ENCODE results near the gene ACR.
A peak's percentile ranks its signal among the peaks of the same experiment; 100 is the strongest.

The ACR gene

DNA sequence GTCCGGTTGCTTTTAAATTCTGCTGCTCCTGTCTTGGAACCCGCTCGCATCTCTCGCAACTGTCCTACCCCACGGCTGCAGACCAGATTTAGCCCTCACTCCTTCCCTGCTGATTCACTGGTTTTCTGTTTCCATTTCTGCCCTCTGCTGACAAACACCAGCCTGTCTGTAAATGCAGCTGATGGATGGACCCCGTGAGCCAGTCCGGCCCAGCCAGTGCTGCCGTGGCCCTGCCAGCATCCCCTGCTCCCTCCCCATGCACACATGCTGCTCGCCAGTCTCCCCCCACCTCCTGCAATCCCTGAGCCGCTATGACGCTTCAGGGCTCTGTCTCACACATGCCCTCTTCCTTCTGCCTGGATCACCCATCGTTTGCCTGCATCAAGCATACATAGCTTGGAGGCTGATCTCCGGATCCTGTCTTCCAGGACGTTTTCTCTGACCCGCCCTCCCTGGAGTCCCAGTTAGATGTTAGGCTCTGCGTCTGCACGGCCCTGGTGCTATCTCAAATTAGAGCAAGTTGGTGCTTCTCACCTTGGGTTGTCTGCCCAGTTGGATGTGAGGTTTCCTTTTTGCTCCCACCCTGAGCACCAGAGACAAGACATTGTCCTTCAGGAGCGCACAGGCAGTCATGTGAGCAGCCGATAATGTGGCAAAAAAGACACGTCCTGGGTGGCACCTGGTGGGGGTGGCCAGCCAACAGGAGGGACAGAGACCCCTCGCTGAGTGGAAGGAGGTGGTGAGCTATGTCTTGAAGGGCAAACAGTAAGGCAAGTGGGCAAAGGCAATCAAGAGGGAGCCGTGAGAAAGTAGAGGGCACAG, 4.3 kb upstream of the ACR start:
- H2AFZ ChIP-seq (ENCODE audit: low read length), result peak overlapping the region; percentile 78
- DNase-seq, result peak; percentile 73
- no peaks in the 10 kb centered on the region for H3K9me3 ChIP-seq (replicated peaks; ENCODE audit: insufficient read depth, low read length)
- no peaks in the 10 kb centered on the region for H3K9me2 ChIP-seq (replicated peaks; ENCODE audit: insufficient read depth, low read length)
- peaks cover 33% of the 10 kb centered on the region for H3F3A ChIP-seq (ENCODE audit: insufficient read depth, low read length)
- H3K36me3 ChIP-seq (replicated peaks; ENCODE audit: insufficient read depth, low read length), result no peaks in the 10 kb centered on the region
- no peaks in the 10 kb centered on the region for H4K20me1 ChIP-seq (ENCODE audit: insufficient read depth, low read length)
- H3K27ac ChIP-seq (ENCODE audit: low read length), result peak overlapping the region; percentile 81
- H3K4me2 ChIP-seq (ENCODE audit: low read depth, low read length), result peak overlapping the region; percentile 95
- H3K9ac ChIP-seq (ENCODE audit: low read length), result peak overlapping the region; percentile 45; the same call in 1 of the 2 replicates
- no peaks in the 10 kb centered on the region for H3K27me3 ChIP-seq (replicated peaks; ENCODE audit: insufficient read depth, low read length)
- peak overlapping the region; percentile 48 for H3K4me3 ChIP-seq (ENCODE audit: low read length)
- no peaks in the 10 kb centered on the region for H3K79me2 ChIP-seq (ENCODE audit: low read length)
- peaks cover 43% of the 10 kb centered on the region for H3K4me1 ChIP-seq (ENCODE audit: low read length)
- TF ChIP-seq, protein P1, sequence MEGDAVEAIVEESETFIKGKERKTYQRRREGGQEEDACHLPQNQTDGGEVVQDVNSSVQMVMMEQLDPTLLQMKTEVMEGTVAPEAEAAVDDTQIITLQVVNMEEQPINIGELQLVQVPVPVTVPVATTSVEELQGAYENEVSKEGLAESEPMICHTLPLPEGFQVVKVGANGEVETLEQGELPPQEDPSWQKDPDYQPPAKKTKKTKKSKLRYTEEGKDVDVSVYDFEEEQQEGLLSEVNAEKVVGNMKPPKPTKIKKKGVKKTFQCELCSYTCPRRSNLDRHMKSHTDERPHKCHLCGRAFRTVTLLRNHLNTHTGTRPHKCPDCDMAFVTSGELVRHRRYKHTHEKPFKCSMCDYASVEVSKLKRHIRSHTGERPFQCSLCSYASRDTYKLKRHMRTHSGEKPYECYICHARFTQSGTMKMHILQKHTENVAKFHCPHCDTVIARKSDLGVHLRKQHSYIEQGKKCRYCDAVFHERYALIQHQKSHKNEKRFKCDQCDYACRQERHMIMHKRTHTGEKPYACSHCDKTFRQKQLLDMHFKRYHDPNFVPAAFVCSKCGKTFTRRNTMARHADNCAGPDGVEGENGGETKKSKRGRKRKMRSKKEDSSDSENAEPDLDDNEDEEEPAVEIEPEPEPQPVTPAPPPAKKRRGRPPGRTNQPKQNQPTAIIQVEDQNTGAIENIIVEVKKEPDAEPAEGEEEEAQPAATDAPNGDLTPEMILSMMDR (IDR thresholded peaks at IDR 0.05; ENCODE audit: low read length), result peak; percentile 26
- TF ChIP-seq EZH2 (optimal IDR thresholded peaks at IDR 0.05; ENCODE audit: low read depth, low read length) (no peak), EZH2phosphoT487 (IDR thresholded peaks at IDR 0.05; ENCODE audit: low read length) (no peak)

DNA sequence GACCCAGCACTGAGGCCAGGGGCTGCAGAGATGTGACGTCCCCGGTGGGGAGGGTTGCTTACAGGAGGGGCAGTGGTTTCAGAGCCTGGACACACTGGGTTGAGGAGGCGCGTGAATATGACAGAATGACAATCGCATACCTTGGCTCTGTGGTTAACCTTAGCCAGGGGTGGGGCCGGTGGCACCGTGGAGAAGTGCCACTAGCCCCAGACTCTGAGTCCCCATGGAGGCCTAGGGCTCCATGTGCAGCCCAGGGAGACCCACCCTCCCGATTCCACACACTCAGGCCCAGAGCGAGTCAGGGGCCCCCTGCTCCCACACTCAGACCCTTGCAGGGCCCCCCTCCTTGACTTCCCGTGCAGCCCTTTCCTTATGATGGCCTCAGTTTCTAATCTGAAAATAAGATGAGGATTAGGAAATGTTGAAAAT, 3.6 kb upstream of the ACR start:
- peaks cover 29% of the 10 kb centered on the region for H3F3A ChIP-seq (ENCODE audit: insufficient read depth, low read length)
- H3K9ac ChIP-seq (ENCODE audit: low read length), result no peak overlapping the region
- no peaks in the 10 kb centered on the region for H3K27me3 ChIP-seq (replicated peaks; ENCODE audit: insufficient read depth, low read length)
- no peaks in the 10 kb centered on the region for H3K9me3 ChIP-seq (replicated peaks; ENCODE audit: insufficient read depth, low read length)
- peaks cover 38% of the 10 kb centered on the region for H3K4me1 ChIP-seq (ENCODE audit: low read length)
- H3K36me3 ChIP-seq (replicated peaks; ENCODE audit: insufficient read depth, low read length), result no peaks in the 10 kb centered on the region
- peak overlapping the region; percentile 78 for H2AFZ ChIP-seq (ENCODE audit: low read length)
- no peak overlapping the region for H3K4me3 ChIP-seq (ENCODE audit: low read length)
- H4K20me1 ChIP-seq (ENCODE audit: insufficient read depth, low read length), result no peaks in the 10 kb centered on the region
- no peak for DNase-seq
- no peaks in the 10 kb centered on the region for H3K9me2 ChIP-seq (replicated peaks; ENCODE audit: insufficient read depth, low read length)
- no peak for TF ChIP-seq EZH2phosphoT487 (IDR thresholded peaks at IDR 0.05; ENCODE audit: low read length)
- no peak for TF ChIP-seq EZH2 (optimal IDR thresholded peaks at IDR 0.05; ENCODE audit: low read depth, low read length)
- TF ChIP-seq, protein P1 (IDR thresholded peaks at IDR 0.05; ENCODE audit: low read length), result no peak
- H3K27ac ChIP-seq (ENCODE audit: low read length), result peak overlapping the region; percentile 81
- H3K4me2 ChIP-seq (ENCODE audit: low read depth, low read length), result peak overlapping the region; percentile 95
- no peaks in the 10 kb centered on the region for H3K79me2 ChIP-seq (ENCODE audit: low read length)

DNA sequence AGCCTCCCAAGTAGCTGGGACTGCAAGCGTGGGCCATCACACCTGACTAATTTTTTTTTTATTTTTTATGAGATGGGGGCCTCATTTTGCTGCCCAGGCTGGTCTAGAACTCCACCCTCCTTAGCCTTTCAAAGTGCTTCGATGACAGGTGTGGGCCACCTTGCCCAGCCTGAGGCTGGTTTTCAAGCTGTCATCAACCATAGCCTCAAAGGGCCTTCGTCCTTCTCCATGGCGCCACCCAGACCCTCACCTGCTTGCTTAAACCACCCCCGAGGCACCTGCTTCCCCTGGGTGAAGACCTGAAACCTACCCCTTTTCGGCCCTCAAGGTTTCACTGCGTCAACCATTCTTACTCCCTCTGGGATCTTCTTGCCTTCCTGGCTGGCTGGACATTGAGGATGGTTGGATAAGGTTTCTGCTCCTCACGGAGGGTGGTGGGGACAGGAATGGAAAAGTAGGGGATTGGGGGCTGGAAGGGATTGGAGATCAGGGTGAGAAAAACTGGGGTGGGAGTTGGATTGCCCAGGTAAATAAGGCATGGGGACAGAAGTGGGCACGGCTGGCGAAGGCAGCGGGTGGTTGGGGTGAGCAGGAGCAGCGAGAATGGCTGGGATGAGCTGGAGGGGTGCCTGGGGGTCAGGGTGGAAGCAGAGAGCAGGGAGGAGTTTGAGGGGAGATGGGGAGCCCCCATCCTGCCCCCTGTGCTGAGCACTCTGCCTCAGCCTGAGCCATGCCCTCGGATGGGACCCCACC, 2.8 kb upstream of the ACR start:
- no peak for DNase-seq
- TF ChIP-seq EZH2phosphoT487 (IDR thresholded peaks at IDR 0.05; ENCODE audit: low read length) (no peak), EZH2 (optimal IDR thresholded peaks at IDR 0.05; ENCODE audit: low read depth, low read length) (no peak)
- TF ChIP-seq, protein P1 (IDR thresholded peaks at IDR 0.05; ENCODE audit: low read length), result no peak
- no peak overlapping the region for H3K9ac ChIP-seq (ENCODE audit: low read length)
- peaks cover 30% of the 10 kb centered on the region for H3K4me1 ChIP-seq (ENCODE audit: low read length)
- H3K4me2 ChIP-seq (ENCODE audit: low read depth, low read length), result no peak overlapping the region
- H3K79me2 ChIP-seq (ENCODE audit: low read length), result no peaks in the 10 kb centered on the region
- no peaks in the 10 kb centered on the region for H3K9me2 ChIP-seq (replicated peaks; ENCODE audit: insufficient read depth, low read length)
- H3K27me3 ChIP-seq (replicated peaks; ENCODE audit: insufficient read depth, low read length), result no peaks in the 10 kb centered on the region
- H3K36me3 ChIP-seq (replicated peaks; ENCODE audit: insufficient read depth, low read length), result no peaks in the 10 kb centered on the region
- H4K20me1 ChIP-seq (ENCODE audit: insufficient read depth, low read length), result no peaks in the 10 kb centered on the region
- H2AFZ ChIP-seq (ENCODE audit: low read length), result no peak overlapping the region
- no peaks in the 10 kb centered on the region for H3K9me3 ChIP-seq (replicated peaks; ENCODE audit: insufficient read depth, low read length)
- H3K27ac ChIP-seq (ENCODE audit: low read length), result no peak overlapping the region
- no peak overlapping the region for H3K4me3 ChIP-seq (ENCODE audit: low read length)
- H3F3A ChIP-seq (ENCODE audit: insufficient read depth, low read length), result peaks cover 21% of the 10 kb centered on the region
